VCaP (cell line): ENCODE data around the gene CAMSAP3.

Experiments
- H3K27ac ChIP-seq: fragments of 450-650 bp; 2 replicates; pipeline ENCODE4 v1.5.1; 2017
- TF ChIP-seq, protein P1 (sequence below): fragments of 450-650 bp; conservative IDR thresholded peaks from 2 replicates; pipeline ENCODE4 v1.5.1; 2017; ENCODE audit warnings: mild to moderate bottlenecking, moderate library complexity

Gene CAMSAP3

DNA sequence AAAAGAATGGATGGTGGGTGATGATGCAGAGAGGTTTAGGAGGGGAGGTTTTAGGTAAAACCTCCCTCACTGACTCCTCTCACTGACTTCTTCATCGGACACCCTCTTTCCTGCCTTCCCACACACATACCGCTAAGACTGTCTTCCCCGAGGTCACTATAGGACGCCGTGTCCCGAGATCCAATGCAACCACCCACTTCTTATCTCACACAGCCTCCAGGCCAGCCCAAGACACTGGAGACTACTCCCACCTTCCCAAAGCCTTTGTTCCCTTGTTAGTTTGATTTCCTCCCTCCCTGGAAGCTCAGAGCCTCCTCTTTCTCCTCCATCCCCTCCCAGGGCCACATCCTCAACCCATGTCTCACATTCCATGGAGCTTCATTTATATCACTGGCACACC lies 16.5 kb upstream of the CAMSAP3 start:
- TF ChIP-seq, protein P1, sequence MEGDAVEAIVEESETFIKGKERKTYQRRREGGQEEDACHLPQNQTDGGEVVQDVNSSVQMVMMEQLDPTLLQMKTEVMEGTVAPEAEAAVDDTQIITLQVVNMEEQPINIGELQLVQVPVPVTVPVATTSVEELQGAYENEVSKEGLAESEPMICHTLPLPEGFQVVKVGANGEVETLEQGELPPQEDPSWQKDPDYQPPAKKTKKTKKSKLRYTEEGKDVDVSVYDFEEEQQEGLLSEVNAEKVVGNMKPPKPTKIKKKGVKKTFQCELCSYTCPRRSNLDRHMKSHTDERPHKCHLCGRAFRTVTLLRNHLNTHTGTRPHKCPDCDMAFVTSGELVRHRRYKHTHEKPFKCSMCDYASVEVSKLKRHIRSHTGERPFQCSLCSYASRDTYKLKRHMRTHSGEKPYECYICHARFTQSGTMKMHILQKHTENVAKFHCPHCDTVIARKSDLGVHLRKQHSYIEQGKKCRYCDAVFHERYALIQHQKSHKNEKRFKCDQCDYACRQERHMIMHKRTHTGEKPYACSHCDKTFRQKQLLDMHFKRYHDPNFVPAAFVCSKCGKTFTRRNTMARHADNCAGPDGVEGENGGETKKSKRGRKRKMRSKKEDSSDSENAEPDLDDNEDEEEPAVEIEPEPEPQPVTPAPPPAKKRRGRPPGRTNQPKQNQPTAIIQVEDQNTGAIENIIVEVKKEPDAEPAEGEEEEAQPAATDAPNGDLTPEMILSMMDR: no peak
- no peak overlapping the region for H3K27ac ChIP-seq

GRCh38 chr19:7582446-7582845 lies 13.2 kb upstream of the CAMSAP3 start:
- no peak overlapping the region for H3K27ac ChIP-seq
- TF ChIP-seq, protein P1: no peak

GRCh38 chr19:7589822-7590221 lies 5.8 kb upstream of the CAMSAP3 start:
- H3K27ac ChIP-seq: no peak overlapping the region
- TF ChIP-seq, protein P1: no peak

- TF ChIP-seq, protein P1: no peak
- H3K27ac ChIP-seq: no peak overlapping the region
These were observed 5.4 kb upstream of the CAMSAP3 start for GRCh38 chr19:7590256-7590655.

- H3K27ac ChIP-seq: peak overlapping the region; percentile 74
- TF ChIP-seq, protein P1: no peak
These were observed 711 bp downstream of the CAMSAP3 start for GRCh38 chr19:7596211-7596937.

DNA sequence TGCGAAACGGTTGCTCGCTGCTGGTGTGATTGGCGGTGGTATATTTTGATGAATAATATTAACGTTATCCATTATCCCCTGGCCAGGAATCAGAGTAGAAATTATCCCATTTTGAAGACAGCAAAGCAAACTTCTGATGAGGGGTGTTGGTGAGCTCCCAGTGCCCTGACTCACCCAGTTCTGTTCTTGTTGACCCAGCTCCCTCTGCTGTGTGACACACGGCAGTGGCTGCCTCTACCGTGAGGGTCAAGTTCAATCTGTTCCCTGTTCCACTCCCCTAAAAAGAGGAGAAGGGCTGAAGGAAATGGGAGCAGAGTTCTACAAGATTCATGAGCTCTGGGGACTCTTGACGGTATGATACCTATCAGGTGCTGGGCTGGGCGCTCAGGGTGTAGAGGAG lies 2.0 kb downstream of the CAMSAP3 start:
- H3K27ac ChIP-seq: no peak overlapping the region
- TF ChIP-seq, protein P1: no peak

DNA sequence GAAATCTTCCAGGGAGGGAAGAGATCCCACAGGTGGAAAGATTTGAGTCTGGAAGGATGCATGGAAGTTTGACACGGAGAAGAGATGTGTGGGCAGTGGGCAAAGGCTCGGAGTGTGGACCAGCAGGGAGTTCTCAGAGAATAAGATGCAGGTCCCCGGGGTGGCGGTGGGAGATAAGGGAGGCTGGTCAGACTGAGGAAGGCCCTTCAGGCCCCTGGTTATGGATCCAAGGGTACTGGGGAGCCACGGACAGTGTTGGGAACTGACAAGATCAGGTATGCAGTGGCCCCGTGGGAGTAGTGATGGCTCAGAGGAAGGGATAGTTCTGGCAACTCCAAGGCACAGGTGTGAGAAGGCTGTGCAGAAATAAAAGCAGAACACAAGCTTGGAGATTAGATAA lies 2.5 kb downstream of the CAMSAP3 start:
- H3K27ac ChIP-seq: no peak overlapping the region
- TF ChIP-seq, protein P1: no peak
